GM18502 (cell line): ENCODE results near the gene CDC5L.

ENCODE experiments used
- ATAC-seq: cut with Tn5 transposase; IDR thresholded peaks from one replicate; pipeline ENCODE4 v1.9.1; 2021; ENCODE audit warnings: mild to moderate bottlenecking; ENCODE audit not compliant: unreplicated experiment, poor library complexity

Gene CDC5L

DNA sequence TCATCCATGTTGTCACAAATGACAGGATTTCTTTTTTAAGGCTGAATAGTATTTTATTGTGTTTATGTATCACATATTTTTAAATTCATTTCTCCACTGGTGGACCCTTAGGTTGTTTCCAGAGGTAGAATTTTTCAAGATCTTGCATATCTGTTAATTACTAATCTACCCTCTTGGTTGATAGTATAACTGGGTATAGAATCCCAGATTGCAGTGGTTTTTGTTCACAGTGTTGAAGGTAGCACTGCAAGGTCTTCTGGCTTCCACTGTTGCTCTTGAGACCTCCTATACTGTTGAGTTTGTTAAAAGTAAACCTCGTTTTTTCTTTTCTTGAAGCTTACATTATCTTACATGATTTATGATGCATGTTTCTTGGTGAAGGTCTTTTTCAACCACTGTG, 22.9 kb downstream of the CDC5L start:
- no peak for ATAC-seq

DNA sequence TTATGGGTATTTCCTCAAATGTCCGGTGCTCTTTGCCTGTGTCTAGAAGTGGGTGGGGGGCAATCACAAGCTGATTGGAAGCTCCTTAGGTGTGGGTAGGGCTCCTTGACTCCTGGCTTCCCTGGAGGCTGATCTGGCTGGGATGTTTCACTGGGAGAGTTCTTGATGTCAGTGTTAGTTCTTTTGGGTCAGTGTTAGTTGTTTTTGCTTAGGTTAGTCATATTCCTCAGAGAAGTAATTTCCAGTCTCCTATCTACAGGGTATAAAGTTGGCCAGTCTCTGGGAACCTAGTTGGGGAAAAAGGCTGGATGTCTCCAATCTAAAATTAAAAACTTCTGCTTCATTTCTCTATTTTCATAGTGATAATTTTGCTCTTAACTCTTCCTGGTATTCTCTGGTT, 23.6 kb downstream of the CDC5L start:
- no peak for ATAC-seq

DNA sequence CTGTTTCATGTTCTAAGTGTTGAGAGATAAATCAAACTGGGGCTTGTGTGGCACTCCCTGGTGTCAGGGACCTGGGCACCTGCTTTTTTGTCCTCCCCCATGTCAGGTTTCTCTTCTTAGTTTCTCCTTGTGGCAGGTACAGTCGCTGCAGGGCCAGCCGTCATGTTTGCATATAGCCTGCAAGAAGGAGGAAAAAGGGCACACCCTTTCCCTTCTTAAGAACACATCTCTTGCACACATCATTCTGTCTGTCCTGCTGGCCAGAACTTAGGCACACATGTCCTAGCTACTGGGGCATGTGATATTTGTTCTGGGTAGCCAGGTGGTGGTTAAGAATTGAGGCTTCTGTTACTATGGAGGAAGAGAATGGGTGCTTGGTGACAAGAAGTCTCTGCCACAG, 27.9 kb downstream of the CDC5L start:
- no peak for ATAC-seq

DNA sequence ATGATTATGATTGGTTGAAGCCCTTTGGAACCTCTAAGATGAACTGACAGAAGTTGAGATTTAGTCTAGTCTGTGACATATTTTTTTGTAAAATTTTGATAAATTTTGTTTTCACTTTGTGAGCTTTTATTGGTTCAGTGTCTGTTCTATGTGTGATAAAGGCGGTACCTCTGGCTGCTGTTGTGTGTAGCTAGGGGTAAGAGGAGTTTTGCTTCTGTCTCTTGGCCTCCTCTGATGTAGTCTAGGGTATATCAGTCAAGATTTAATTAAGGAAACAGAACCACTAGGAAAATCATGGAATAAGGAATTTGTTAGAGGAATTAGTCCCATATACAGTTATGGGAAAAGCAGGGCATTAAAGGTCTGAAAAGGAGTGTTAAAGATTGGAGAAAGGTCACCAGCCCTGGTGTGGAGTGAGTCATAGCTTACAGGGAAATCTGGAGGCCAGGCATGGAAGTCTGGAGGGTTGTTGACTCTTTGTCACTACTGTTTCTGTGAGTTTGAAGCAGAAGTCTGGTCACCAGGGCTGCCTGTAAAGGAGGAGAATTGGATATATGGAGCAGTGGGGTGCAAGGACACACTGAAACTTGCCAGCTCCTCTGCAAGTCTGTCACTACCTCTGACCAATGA, 28.5 kb downstream of the CDC5L start:
- ATAC-seq: no peak

DNA sequence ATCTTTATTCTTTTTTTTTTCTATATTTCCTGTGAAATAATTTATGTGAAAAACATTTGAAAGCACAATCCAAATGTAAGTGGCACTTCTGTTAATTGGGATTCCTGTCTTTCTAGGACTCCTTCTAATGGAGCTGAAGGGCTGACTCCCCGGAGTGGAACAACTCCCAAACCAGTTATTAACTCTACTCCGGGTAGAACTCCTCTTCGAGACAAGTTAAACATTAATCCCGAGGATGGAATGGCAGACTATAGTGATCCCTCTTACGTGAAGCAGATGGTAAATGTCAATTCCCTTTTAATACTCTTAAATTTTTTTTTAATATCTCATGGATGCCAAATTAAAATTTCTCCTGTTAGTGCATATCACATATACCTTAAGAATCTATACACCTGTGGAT, 35.0 kb downstream of the CDC5L start:
- no peak for ATAC-seq

DNA sequence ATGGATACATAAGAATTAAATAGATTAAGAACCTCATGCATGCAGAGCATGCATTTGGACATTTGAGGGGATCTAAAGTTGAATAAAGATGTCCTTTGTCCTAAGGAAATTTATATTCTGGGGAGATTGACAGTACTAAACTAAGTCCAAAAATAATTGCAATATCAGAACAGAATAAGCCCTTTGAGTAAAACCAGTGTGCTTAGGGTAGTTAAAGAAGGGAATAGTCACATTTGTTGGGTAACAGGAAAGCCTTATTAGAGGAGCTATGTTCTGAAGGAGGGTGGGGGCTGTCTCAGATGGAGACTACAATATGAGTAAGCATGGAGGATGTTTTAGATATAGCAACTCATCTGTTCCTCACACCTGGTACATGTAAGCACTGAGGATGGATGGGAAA, 35.8 kb downstream of the CDC5L start:
- ATAC-seq: no peak

DNA sequence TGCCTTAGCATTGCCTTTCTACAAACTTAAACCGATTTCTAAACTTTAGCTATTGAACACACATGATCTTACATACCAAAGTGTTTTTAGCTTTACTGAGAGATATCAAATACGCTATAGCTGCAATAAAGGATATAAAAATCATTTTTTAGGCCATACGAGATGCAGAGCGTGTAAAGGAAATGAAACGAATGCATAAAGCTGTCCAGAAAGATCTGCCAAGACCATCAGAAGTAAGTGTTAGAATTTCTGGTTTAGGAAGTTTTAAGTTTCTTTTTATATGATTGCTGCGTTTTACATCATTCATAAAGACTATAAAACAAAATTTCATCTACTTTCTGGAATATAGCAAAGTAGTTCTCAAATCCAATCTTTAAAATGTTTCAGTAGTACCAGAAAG, 38.4 kb downstream of the CDC5L start:
- no peak for ATAC-seq

DNA sequence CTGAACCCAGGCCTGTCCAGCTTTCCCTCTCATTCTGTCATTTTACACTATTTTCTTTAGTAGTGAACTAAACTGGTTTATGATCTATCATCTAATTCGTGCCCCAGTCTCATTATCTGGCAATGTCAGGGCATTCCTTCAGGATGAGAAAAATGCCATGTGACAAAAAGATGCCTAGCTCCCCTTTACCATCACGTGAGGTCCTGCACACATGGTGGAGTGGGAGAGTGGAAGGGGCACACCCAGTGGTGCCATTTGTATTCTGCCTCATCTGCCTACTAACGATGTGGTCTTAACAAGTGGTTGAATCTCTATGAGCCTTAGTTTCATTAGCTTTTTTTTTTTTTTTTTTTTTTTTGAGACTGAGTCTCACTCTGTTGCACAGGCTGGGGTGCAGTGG, 41.2 kb downstream of the CDC5L start:
- no peak for ATAC-seq

DNA sequence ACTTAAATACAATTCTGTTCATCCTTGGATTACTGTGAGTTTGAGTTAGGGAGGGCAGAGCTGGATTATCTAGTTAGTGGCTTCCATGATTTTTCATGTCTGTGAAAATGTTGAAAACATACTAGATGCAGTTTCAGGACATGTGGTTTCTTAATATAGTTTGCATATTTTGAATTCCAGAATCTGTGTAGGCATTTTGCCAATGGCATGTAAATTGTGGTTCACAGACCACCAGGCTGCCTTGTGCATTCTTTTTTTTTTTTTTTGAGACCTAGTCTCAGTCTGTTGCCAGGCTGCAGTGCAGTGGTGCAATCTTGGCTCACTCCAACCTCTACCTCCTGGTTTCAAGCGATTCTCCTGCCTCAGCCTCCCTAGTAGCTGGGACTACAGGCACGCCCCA, 42.8 kb downstream of the CDC5L start:
- ATAC-seq: no peak

DNA sequence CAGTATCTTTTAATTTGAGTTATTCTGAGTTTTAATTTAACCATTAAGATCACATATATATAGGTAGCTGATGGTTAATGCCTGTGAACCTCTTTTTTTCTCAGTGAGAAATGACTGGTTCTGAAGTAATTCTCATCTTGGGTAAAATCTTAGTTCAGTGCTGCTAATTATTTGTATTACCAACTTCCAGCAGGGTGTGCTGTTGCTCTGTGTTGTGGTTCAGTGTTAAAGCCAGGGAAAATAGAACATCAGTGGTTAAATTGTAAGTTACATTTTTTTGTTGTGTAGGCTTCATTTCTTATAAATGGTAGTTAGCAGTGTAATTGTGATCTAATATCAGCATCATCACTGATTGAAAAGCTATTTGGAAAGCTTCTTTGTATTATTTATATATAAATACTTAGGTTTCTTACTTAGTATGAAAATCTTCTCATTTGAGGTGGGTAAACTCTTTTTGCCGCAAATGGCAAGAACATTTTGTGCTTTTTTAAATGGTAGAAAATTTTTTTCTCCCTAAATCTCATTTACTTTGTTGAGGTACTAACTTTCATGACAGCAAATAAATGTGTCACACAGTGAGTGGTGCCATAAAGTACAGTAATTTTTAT, 43.7 kb downstream of the CDC5L start:
- no peak for ATAC-seq

DNA sequence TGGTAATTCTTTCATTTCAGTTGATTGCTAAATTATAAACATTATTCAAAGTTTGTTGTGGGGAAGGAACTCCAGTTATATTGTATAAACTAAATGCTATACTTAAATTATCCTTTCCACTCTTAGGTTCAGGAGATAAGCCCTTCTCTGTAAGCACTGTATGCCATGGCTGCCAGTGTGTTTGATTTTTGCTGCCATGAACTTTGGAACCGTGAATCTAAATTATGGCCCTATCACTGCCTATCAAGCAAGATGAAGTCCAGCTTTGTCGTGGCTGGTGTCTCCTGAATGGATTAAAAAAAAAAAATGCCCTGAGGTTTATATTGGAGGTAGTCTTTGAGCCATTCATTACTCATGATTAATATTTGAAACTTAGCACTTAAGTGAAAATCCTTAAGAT, 44.7 kb downstream of the CDC5L start:
- ATAC-seq: no peak

DNA sequence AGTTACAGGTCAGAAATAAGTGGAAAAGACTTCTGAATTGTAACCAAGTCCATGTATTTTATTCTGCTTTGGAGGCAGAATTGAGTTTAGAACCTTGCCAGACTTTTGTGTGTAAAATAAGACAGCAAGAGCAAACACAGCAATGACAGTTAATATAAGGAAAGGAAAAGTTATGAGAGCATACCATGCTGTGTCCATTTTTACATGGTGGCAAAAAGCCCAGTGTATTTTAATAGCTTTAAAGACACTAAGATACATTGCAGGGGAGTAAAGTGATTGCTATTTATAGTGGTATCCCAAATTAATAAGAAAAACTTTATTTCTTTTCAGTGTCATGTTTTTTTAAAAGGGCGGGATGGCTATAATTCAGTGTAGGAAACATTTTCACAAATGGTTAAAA, 45.2 kb downstream of the CDC5L start:
- ATAC-seq: no peak

DNA sequence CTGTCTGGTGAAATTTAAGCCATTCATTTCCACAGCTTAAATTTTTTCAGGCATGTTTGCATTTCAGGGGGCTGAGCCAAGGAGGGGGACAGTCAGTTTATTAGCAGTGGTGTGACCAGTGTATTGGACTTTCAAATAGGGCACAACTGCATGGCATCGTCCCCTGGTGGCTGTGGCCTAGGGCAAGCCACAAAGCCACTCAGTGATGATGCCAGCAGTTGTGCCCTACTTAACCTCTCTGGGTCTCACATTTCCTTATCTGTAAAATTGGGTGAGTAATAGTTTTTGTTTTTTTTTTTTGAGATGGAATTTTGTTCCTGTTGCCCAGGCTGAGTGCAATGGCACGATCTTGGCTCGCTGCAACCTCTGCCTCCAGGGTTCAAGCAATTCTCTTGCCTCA, 48.0 kb downstream of the CDC5L start:
- ATAC-seq: no peak

DNA sequence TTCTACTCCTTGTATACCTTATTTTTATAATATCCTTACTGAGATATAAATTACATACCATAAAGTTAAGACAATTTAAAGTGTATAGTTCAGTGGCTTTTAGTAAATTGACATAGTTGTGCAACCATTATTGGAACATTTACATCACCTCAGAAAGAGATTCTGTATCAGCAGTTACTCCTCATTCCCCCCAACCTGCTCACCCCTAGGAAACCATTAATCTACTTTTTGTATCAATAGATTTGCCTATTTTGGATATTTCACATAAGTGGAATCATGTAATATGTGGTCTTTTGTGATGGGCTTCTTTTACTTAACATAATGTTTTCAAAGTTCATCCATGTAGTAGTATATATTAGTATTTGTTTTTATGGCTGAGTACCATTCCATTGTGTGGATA, 51.3 kb downstream of the CDC5L start:
- no peak for ATAC-seq

DNA sequence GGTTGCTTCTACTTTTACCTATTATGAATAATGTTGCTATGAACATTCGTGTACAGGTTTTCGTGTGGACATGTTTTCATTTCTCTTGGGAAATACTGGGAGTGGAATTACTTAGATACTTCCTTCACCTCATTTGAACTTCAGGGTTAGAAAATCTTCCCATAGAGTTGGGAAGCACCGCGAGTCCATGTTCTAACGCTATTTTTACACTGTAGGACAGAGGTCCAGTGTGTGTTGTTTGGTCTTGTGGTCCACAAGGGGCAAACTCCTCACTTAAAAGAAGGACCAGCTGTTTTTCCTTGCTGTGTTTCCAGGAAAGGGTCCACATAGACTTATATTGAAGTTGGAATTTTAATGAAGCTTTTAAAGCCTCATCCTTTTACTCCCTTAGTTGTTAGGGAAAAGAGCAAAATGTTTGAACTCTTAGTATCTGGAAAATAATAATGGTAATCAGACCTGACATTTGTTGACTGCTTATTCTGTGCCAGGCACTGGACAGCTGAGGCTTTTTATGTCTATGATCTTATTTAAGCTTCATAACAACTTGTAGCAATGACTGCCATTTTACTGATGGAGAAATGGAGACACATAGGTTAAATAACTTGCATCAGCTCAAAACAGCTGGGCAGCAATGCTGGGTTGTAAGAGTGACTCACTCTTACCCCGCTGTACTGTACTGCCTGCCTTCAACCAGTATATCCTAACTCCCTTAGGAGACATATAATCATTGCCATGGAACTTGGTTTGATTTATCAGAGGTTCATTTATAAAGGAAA, 52.0 kb downstream of the CDC5L start:
- no peak for ATAC-seq

DNA sequence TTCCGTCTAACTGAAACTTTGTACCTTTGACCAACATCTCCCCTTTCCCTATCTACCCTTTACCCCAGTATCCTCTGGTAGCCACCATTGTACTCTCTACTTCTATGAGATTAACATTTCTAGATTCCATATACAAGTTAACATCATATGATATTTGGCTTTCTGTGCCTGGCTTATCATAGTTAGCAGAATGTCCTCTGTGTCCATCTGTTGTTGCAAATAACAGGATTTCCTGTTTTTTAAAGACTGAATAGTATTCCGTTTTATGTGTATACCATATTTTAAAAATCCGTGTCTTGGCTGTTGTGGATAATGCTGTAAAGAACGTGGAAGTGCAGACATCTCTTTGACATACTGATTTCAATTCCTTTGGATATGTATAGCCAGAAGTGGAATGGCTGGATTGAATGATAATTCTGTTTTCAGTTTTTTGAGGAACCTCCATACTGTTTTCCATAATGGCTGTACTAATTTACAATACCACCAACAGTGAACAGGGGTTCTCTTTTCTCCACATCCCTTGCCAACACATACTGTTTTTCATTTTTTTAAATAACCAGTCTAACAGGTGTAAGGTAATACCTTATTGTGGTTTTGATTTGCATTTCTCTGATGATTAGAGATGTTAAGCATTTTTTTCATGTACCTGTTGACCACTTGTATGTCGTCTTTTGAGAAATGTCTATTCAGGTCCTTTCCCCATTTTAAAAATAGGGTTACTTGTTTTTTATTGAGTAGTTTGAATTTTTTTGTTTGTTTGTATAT, 53.8 kb downstream of the CDC5L start:
- ATAC-seq: no peak

DNA sequence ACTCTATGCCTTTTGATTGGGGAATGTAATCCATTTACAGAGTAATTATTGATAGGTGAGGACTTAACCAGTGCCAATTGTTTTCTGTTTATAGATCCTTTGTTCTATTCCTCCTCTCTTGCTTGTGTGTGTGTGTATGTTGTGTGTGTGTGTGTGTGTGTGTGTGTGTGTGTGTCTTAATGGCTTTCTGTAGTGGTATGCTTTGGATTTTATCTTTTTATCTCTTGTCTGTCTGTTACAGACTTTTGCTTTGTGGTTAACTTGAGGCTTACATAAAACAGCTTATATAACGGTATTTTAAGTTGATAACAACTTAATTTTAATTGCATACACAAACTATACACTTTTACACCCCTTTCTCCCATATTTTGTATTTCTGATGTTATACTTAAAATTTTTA, 54.7 kb downstream of the CDC5L start:
- no peak for ATAC-seq

DNA sequence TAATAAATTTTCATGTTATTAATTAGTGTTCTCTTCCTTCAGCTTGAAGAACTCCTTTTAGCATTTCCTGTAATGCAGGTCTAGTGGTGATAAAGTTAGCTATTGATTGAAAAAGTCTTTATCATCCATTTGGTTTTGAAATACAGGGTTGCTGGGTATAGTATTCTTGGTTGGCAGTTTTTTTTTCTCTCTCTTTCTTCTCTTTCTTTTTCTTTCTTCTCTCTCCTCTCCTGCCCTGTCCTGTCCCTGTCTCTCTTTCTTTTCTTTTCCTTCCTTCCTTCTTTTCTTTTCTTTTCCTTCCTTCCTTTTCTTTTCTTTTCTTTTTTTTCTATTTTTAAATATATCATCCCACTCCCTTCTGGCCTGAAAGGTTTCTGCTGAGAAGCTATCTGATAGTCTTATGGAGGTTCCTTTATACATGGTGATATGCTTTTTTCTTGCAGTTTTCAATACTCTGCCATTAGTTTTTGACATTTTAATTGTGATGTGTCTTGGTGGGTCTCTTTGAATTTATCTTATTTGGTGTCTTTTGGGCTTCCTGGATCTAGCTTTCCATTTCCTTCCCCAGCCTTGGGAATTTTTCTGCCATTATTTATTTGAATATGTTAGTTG, 55.4 kb downstream of the CDC5L start:
- no peak for ATAC-seq

DNA sequence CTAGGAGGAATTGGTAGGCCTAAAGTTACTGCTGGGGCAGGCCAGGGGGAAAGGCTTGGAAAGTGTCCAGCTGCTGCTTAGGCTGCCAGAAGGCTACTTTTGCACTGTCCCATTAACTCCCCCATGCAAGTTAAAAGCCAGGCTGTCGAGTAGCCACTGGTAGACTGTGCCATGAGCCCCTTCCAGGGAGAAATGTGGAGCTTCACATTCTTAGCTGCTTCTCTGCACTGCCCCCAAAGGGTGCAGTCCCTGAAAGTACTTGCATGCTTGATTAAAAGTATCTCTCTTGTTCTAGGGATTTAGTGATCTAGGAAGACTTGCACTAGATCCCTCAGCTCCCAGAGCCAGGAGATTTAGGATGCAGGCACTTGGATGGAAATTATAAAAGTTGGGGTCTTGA, 57.3 kb downstream of the CDC5L start:
- ATAC-seq: no peak

DNA sequence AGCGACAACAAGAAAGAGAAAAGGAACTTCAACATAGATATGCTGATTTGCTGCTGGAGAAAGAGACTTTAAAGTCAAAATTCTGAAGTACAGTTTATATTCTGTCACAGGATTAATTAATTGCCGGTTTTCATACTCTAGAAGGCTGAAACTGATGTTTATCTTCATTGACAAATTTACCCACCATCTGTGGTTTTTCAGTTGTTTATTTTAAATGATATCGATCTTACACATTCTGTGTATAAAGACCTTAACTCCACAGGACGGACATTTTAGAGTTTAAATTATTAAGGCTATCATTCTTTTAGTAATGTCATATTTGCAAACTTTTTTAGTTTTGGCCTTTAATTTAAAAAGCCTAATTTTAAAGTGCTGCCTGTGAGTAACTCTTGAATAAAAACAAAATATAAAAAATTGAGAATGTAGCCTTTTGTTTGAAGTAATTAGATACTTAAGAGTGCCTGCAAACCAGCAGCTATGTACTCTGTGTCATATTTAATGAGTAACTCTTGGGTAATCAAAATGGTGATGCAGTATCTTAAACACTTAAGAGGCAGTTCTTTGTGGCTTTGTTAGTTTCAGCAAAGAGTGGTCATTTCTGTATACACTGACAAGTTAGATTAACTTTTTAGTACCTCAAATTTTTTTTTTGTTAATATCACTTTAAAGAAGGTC, 59.3 kb downstream of the CDC5L start:
- no peak for ATAC-seq
